Kidney (tissue), 14 donors: ENCODE data around the gene CLUH. TPM values are rescaled to one million over a fixed set of nuclear protein-coding genes. Genes with fewer than 3 reads are reported as not detected.

Experiments
- DNase-seq, 5 donors: peaks; one replicate each; pipeline ENCODE4 v3.0.0-alpha.2; 2013 to 2020
- FAIRE-seq: peaks from 2 replicates; lab custom pipeline; 2012; peaks lifted over from hg19 to GRCh38; lab: Jason Lieb, UNC
- H3K27ac ChIP-seq, 2 donors: one replicate each; pipeline ENCODE4 v1.7.0; 2013; ENCODE audit warnings: low read depth in 2 of 2, low read length in 2 of 2, inconsistent platforms in 1 of 2
- H3K27me3 ChIP-seq: one replicate; pipeline ENCODE4 v1.7.1; 2013; ENCODE audit warnings: low read length, inconsistent platforms; ENCODE audit not compliant: control insufficient read depth, insufficient read depth
- H3K36me3 ChIP-seq, 3 donors: one replicate each; pipeline versions ENCODE4 v1.7.0 to v1.7.1; 2013; ENCODE audit warnings: low read length in 3 of 3, control low read depth in 1 of 3, inconsistent platforms in 1 of 3; ENCODE audit not compliant: insufficient read depth in 3 of 3, control insufficient read depth in 2 of 3
- H3K4me1 ChIP-seq, 3 donors: one replicate each; pipeline versions ENCODE4 v1.7.0 to v1.7.1; 2013; ENCODE audit warnings: low read length in 3 of 3, inconsistent platforms in 1 of 3, low read depth in 1 of 3; ENCODE audit not compliant: control insufficient read depth in 2 of 3, insufficient read depth in 2 of 3
- H3K4me3 ChIP-seq, 3 donors: one replicate each; pipeline versions ENCODE4 v1.7.0 to v1.8.1; 2013; ENCODE audit warnings: low read length in 3 of 3, control low read depth in 1 of 3, inconsistent platforms in 1 of 3
- H3K9ac ChIP-seq, 3 donors: one replicate each; pipeline versions ENCODE4 v1.7.0 to v1.7.1; 2013; ENCODE audit warnings: low read length in 3 of 3, control low read depth in 1 of 3, inconsistent platforms in 1 of 3
- H3K9me3 ChIP-seq, 3 donors: one replicate each; pipeline versions ENCODE4 v1.7.0 to v1.7.1; 2013; ENCODE audit warnings: low read length in 3 of 3, control low read depth in 1 of 3, inconsistent platforms in 1 of 3; ENCODE audit not compliant: control insufficient read depth in 2 of 3, insufficient read depth in 1 of 3
- intact Hi-C: fragments of 100-400 bp; cut with DNase I; formaldehyde crosslinking; loops from one replicate; pipeline ENCODE4 v1.11.1; 2022
- polyA plus RNA-seq: library from polyadenylated mRNA; stranded (reverse); fragments of 350-450 nt; fragmentation: Illumina TruSeq; extraction: RNeasy Lipid Tissue Mini Kit (QIAGEN cat#74804); gene quantifications from one replicate; pipeline ENCODE4 v1.2.3, GENCODE V29; 2014; ENCODE audit warnings: low read depth, low replicate concordance; ENCODE audit not compliant: insufficient read depth
- total RNA-seq: library from RNA; stranded (reverse); fragmentation: NEBNext Ultra II Directional; extraction: Animal tissue kit (Norgen Biotek cat#: 25700); gene quantifications from one replicate; pipeline ENCODE4 v1.2.1, GENCODE V29; 2021
- TF ChIP-seq, protein P1 (sequence below): IDR thresholded peaks from 3 replicates; pipeline ENCODE4 v1.5.1; 2012; ENCODE audit warnings: mild to moderate bottlenecking, moderate library complexity, borderline replicate concordance; ENCODE audit not compliant: insufficient read depth; ENCODE audit errors: extremely low read depth
- donor health status: control.
- donor health status: control.
- donor health status: control.
- donor health status: control.
- donor health status: control.
- donor health status: DM: yes; HTN: yes; CAD: no.
- donor health status: Normal renal cell carcinoma (clear cell type).

CLUH gene
- total and polyA plus RNA-seq, 2 donors from 2014 or later, result 49.5 to 93.1 TPM

DNA sequence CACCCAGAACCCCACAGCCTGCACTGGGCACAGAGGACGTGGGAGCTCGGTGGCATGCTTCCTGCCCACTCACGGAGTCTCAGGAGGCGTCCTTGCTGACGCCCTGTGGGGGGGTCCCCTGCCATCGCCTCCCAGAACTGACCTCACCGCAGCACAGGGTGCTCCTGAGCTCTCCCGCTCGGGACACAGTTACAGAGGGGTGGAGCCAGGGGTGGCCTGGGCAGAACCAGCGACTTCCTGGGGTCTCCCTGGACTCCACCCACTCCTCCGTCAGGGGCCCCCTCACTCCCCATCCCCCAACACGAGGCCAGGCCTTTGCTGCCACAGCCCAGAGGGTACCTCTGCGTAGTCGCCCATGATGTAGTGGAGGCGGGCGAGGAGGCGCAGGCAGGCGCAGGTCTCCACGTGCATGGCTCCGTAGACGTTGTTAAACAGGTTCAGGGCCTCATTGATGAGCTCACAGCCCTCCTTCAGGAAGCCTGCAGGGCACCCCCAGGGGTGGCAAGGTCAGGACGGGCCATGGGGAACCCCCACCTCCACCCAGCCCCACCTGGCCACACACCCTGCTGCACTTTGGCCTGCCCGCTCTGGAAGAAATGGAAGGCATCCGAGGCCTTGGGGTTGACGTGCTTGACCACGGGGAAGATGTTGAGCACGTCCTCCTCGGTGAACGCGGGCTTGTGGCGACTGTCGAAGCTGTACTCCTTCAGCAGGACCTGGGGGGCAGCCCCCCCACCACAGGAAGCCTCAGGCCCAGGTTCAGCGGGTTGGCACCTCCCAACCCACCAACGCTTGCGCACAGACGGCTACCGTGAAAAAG lies 17.8 kb downstream of the CLUH start:
- H3K36me3 ChIP-seq, result peaks cover 0 to 22% (median 10%) of the 10 kb centered on the region in 3 donors
- FAIRE-seq, result no peak
- H3K27ac ChIP-seq, result no peak overlapping the region
- TF ChIP-seq, protein P1, sequence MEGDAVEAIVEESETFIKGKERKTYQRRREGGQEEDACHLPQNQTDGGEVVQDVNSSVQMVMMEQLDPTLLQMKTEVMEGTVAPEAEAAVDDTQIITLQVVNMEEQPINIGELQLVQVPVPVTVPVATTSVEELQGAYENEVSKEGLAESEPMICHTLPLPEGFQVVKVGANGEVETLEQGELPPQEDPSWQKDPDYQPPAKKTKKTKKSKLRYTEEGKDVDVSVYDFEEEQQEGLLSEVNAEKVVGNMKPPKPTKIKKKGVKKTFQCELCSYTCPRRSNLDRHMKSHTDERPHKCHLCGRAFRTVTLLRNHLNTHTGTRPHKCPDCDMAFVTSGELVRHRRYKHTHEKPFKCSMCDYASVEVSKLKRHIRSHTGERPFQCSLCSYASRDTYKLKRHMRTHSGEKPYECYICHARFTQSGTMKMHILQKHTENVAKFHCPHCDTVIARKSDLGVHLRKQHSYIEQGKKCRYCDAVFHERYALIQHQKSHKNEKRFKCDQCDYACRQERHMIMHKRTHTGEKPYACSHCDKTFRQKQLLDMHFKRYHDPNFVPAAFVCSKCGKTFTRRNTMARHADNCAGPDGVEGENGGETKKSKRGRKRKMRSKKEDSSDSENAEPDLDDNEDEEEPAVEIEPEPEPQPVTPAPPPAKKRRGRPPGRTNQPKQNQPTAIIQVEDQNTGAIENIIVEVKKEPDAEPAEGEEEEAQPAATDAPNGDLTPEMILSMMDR, result no peak
- intact Hi-C loops, result no loop called here
- peak in 2 of 5 donors; percentile 43 to 75 for DNase-seq
- H3K4me3 ChIP-seq, result no peak overlapping the region
- no peaks in the 10 kb centered on the region for H3K4me1 ChIP-seq
- H3K27me3 ChIP-seq, result no peaks in the 10 kb centered on the region
- H3K9ac ChIP-seq, result no peak overlapping the region
- no peaks in the 10 kb centered on the region for H3K9me3 ChIP-seq

DNA sequence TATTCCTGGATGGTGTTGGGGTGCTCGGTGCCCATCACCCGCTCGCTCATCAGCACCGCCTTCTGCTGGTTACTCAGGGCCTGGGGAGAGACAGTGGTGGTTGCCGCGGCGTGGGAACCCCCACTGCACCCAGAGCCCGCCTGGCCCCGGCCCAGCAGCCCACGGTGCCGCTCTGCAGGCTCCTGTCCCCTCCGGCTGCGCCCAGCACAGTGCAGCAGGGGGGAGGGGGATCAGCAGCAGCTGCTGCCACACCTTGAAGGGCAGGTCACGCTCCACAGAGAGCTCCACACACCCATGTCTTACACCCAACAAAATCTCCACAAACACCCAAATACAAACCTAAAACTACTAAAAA lies 18.8 kb downstream of the CLUH start:
- DNase-seq, result no peak
- no peak overlapping the region for H3K4me3 ChIP-seq
- H3K27ac ChIP-seq, result no peak overlapping the region
- no peaks in the 10 kb centered on the region for H3K27me3 ChIP-seq
- H3K4me1 ChIP-seq, result no peaks in the 10 kb centered on the region
- intact Hi-C loops, result no loop called here
- no peak overlapping the region for H3K9ac ChIP-seq
- H3K36me3 ChIP-seq, result peaks cover 0 to 17% (median 10%) of the 10 kb centered on the region in 3 donors
- no peaks in the 10 kb centered on the region for H3K9me3 ChIP-seq
- FAIRE-seq, result no peak
- TF ChIP-seq, protein P1, result no peak

DNA sequence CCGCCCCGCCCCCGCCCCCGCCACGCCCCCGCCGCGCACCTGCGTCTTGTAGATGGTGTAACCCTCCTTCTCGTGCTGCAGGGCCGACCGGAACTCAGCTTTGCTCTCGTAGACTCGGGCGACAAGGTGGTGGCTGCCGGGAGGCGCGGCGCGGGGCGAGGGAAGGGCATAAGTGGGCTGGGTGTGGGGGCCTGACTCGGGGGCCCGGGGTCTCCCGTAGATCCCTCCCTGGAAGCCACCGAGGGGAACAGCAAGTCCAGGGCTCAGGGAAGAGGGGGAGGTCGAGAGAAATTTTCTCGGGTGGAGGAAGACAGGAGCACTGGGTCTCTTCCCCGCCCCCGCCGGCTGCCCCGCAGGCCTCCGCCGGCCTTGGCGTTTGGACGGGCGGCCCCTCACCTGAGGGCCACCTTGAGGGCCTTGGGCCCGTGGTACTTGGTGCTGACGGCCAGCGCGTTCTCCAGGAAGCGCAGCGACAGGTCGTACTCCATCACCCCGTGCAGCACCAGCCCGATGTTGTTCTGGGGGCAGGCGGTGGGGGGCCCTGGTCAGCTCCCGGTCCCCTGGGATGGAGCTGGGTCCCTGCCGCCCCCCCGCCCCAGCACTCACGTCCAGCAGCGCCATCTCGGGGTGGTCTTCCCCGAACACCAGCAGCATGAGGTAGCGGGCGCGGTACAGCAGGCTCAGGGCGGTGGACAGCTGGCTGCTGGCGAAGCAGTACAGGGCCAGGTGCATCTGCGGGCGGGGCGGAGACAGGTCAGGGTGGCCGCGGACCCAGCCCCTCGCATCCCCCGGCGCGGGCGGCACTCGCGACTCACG lies 19.4 kb downstream of the CLUH start:
- intact Hi-C loops, result no loop called here
- FAIRE-seq, result no peak

More for the DNA sequence above, 19.4 kb downstream of the CLUH start:
- H3K9me3 ChIP-seq, result no peaks in the 10 kb centered on the region
- TF ChIP-seq, protein P1, result no peak
- peaks cover 0 to 17% (median 10%) of the 10 kb centered on the region in 3 donors for H3K36me3 ChIP-seq
- no peaks in the 10 kb centered on the region for H3K27me3 ChIP-seq
- H3K9ac ChIP-seq, result no peak overlapping the region
- H3K27ac ChIP-seq, result no peak overlapping the region
- no peak overlapping the region for H3K4me3 ChIP-seq
- peak in 3 of 5 donors; percentile 36 to 76 (median 45) for DNase-seq
- no peaks in the 10 kb centered on the region for H3K4me1 ChIP-seq
